Cardiac atrium fibroblast (primary cell): Measurements from ENCODE around the gene SKA3. TPM values are rescaled to one million over a fixed set of nuclear protein-coding genes. Genes with fewer than 3 reads are reported as not detected.

Experiments
- total RNA-seq: library from RNA; depleted of rRNA; stranded (reverse); fragments of >200 nt; gene quantifications from 2 replicates; pipeline ENCODE4 v1.2.3, GENCODE V29; 2015

Gene SKA3
- total RNA-seq, result 3.4 and 3.7 TPM in 2 replicates

DNA sequence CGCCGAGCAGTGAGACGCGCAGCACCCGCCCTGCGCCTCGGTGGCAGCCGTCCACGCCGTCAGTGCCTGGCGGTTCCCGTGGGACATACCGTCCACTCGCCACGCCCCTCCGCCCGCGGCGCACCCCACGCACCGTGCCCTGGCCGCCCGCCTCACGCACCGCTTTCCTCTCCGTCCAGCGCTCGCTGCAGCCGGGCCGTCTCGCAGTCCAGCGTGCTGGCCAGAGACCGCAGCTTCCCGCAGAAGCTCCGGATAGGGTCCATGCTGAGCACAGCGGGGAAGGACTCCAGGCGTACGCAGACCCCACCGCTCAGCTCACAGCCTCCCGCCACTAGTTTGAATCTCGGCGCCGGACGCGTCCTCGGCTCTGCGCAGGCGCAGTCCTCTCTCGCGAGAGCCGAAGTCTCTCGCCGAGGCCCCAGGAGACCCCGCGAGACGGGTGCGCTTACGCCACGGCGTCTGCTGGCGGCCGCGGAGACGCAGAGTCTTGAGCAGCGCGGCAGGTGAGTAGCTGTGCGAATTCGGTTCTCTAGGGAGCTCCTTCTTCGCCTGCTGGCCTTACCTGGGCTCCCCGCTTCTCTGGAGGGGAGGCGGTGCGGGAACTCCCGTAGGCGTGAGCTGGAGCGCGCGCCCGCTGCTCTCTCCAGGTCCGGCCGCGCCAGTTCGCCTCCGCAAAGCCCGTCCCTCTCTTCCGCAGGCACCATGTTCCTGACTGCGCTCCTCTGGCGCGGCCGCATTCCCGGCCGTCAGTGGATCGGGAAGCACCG lies at the start of gene SKA3, which contains the start of gene MRPL57:
SKA3 (minus strand) TSS at position 338 of the 767 bp plus-strand sequence; CDS start at position 263, 75 bp downstream.
MRPL57 (plus strand) TSS at position 444 of the 767 bp plus-strand sequence; CDS start at position 703, 259 bp downstream.

Other genes with a start within 250 kb of the SKA3 start
- gene LATS2, start 115.0 kb downstream of the SKA3 start, total RNA-seq, result 18.8 and 30.6 TPM in 2 replicates
- gene SAP18, start 36.4 kb downstream of the SKA3 start, total RNA-seq, result 57.6 and 59.0 TPM in 2 replicates
- gene MRPL57, start 106 bp upstream of the SKA3 start, total RNA-seq, result 16.1 and 25.8 TPM in 2 replicates